Nephron (organoid): ENCODE results near the gene PDK1.

Experiments used
- H3K27ac Mint-ChIP-seq, 3 experiments: 2 replicates each; pipeline ENCODE4 v1.8.0; 2020; ENCODE audit warnings: mixed read lengths in 3 of 3, mild to moderate bottlenecking in 2 of 3, moderate library complexity in 1 of 3
- H3K27me3 Mint-ChIP-seq: 2 replicates; pipeline ENCODE4 v1.8.0; 2021; ENCODE audit warnings: low read depth, mild to moderate bottlenecking, moderate library complexity, mixed read lengths
- H3K36me3 Mint-ChIP-seq: 2 replicates; pipeline ENCODE4 v1.8.0; 2020; ENCODE audit warnings: low read depth, mixed read lengths
- H3K4me1 Mint-ChIP-seq: 2 replicates; pipeline ENCODE4 v1.8.0; 2020; ENCODE audit warnings: mixed read lengths
- H3K4me3 Mint-ChIP-seq, 3 experiments: 2 replicates each; pipeline ENCODE4 v1.8.0; 2020; ENCODE audit warnings: mild to moderate bottlenecking in 3 of 3, mixed read lengths in 3 of 3, moderate library complexity in 2 of 3
- H3K9me3 Mint-ChIP-seq: 2 replicates; pipeline ENCODE4 v1.8.0; 2020; ENCODE audit warnings: mixed read lengths
- TF ChIP-seq, protein P1 (sequence below), 3 experiments: fragments of 200-600 bp; sonication (generic); IDR thresholded peaks; one replicate each; pipeline ENCODE4 v1.5.0; 2021; ENCODE audit warnings: antibody characterized with exemption in 3 of 3; ENCODE audit not compliant: unreplicated experiment in 3 of 3

The PDK1 gene

DNA sequence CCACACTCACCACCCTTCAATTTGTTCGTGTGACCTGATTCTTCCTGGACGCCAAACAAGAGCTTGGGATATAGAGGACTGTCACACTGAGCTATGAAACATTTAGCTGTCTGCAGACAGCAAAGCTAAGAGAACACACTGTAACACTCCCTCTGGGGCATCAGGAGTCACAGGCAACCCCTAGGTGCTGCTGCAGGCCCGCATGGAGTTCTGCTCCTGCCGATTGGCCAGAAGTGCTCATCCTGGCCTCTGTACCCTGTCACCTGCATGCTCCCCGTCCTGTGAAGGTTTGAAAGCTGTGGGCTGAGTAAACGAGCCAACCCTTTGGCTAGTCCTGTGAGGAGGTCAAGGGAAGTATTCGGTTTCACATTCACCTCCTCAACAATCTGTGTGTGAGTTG is 73.7 kb downstream of the PDK1 start:
- H3K36me3 Mint-ChIP-seq, result peaks cover 44% of the 10 kb centered on the region
- H3K27me3 Mint-ChIP-seq, result no peaks in the 10 kb centered on the region
- no peak overlapping the region for H3K4me3 Mint-ChIP-seq
- TF ChIP-seq, protein P1, sequence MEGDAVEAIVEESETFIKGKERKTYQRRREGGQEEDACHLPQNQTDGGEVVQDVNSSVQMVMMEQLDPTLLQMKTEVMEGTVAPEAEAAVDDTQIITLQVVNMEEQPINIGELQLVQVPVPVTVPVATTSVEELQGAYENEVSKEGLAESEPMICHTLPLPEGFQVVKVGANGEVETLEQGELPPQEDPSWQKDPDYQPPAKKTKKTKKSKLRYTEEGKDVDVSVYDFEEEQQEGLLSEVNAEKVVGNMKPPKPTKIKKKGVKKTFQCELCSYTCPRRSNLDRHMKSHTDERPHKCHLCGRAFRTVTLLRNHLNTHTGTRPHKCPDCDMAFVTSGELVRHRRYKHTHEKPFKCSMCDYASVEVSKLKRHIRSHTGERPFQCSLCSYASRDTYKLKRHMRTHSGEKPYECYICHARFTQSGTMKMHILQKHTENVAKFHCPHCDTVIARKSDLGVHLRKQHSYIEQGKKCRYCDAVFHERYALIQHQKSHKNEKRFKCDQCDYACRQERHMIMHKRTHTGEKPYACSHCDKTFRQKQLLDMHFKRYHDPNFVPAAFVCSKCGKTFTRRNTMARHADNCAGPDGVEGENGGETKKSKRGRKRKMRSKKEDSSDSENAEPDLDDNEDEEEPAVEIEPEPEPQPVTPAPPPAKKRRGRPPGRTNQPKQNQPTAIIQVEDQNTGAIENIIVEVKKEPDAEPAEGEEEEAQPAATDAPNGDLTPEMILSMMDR (IDR thresholded peaks at IDR 0.05; ENCODE audit: unreplicated experiment in 3 of 3), result no peak
- no peak overlapping the region for H3K27ac Mint-ChIP-seq
- H3K9me3 Mint-ChIP-seq, result peaks cover 6% of the 10 kb centered on the region
- H3K4me1 Mint-ChIP-seq, result peaks cover 9% of the 10 kb centered on the region

DNA sequence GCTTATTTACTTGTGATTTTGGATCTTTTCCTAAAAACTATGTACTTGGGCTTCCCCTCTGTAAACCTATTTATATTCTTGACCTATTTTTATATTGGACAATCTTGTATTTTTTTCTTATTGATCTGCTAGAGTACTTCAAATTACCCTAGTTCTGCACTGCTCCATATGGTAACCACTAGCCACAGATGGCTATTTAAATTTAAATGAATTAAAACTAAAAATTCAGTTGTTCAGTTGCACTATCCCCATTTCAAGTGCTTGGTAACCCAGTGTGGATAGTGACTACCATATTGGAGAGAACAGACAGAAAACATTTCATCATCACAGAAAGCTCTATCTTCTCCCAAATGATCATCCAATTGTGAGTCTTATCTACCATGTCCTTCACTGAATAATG is 74.3 kb downstream of the PDK1 start:
- H3K27ac Mint-ChIP-seq, result no peak overlapping the region
- H3K36me3 Mint-ChIP-seq, result peaks cover 40% of the 10 kb centered on the region

DNA sequence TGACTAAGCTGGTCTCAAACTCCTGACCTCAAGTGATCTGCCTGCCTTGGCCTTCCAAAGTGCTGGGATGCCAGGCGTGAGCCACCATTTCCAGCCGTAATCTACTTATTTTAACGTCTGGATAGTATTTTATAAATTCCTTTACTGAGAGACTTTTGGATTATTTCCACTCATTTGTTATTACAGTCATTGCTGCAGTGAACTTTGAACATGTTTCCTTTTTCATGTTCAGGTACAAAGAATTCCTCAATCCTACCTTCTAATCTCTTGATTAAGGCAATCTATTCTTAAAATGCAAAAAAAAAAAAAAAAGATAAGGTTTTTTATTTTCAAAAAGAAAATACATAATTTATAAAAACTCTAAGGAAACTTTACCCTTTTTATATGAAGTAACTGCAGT is 78.6 kb downstream of the PDK1 start:
- Mint-ChIP-seq H3K27ac (no peak overlapping the region), H3K36me3 (peaks cover 17% of the 10 kb centered on the region), H3K4me3 (no peak overlapping the region), H3K9me3 (no peaks in the 10 kb centered on the region), H3K27me3 (no peaks in the 10 kb centered on the region), H3K4me1 (peaks cover 9% of the 10 kb centered on the region)
- TF ChIP-seq, protein P1 (IDR thresholded peaks at IDR 0.05; ENCODE audit: unreplicated experiment in 3 of 3), result no peak

More for the DNA sequence above, 74.3 kb downstream of the PDK1 start:
- H3K9me3 Mint-ChIP-seq, result peaks cover 4% of the 10 kb centered on the region
- no peak overlapping the region for H3K4me3 Mint-ChIP-seq
- no peaks in the 10 kb centered on the region for H3K27me3 Mint-ChIP-seq
- TF ChIP-seq, protein P1 (IDR thresholded peaks at IDR 0.05; ENCODE audit: unreplicated experiment in 3 of 3), result no peak
- peaks cover 9% of the 10 kb centered on the region for H3K4me1 Mint-ChIP-seq

DNA sequence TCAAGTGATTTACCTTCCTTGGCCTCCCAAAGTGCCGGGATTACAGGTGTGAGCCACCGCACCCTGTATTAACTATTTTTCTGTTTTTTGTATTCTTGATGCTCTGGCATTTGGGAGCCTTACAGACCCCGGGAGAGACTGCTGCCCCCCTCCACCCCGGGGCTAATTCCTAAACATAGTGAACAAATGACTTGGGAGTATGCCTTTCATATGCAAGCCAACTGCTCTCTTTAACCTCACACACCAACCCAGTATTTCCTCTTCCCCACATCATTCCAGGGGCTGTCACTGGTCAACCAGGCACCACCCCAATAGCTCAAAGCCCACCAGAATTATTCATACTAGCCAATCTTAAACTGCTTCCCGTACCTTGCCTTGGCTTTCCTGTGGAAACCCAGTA is 79.7 kb downstream of the PDK1 start:
- peaks cover 9% of the 10 kb centered on the region for H3K4me1 Mint-ChIP-seq
- H3K9me3 Mint-ChIP-seq, result no peaks in the 10 kb centered on the region
- no peak overlapping the region for H3K27ac Mint-ChIP-seq
- H3K36me3 Mint-ChIP-seq, result peaks cover 7% of the 10 kb centered on the region
- H3K4me3 Mint-ChIP-seq, result no peak overlapping the region
- H3K27me3 Mint-ChIP-seq, result no peaks in the 10 kb centered on the region
- TF ChIP-seq, protein P1 (IDR thresholded peaks at IDR 0.05; ENCODE audit: unreplicated experiment in 3 of 3), result no peak

DNA sequence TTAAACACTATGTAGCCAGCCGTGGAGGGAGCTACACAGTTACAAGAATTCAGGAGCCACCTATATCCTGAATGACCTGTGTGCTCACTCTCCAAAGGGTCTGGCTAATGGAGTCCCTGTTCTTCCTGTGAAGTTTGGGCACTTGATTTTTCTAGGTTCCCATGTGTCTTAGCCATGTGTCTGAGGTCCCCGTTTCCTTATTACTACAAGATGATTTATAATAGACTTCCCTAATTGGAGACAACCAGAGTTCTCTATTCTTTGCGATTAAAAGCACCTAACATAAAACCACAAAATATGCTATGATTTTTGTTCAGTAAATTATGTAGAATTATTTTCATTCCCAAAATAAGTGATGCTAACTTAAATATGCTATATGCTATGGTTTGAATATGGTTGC is 83.4 kb downstream of the PDK1 start:
- no peaks in the 10 kb centered on the region for H3K4me1 Mint-ChIP-seq
- no peaks in the 10 kb centered on the region for H3K9me3 Mint-ChIP-seq
- H3K4me3 Mint-ChIP-seq, result no peak overlapping the region
- no peaks in the 10 kb centered on the region for H3K36me3 Mint-ChIP-seq
- no peak overlapping the region for H3K27ac Mint-ChIP-seq
- H3K27me3 Mint-ChIP-seq, result peaks cover 3% of the 10 kb centered on the region
- TF ChIP-seq, protein P1 (IDR thresholded peaks at IDR 0.05; ENCODE audit: unreplicated experiment in 3 of 3), result no peak

DNA sequence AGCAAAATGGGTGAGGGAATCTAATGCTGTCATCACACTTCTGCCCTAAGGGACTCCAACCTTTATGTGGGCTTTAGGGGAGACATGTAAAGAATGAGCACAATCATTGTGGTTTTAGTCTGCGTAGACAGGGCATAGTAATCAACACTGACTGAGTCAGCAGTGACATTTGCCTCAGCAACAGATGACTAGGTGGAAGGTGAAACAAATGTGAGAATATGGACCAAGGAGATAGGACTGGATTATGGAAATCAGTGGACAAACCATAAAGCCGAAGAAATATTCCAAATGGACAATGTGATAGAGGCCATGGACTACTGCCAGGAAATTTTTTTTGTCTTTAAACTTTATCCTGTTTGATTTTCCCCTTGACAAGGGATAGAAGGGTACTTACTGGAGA is 83.9 kb downstream of the PDK1 start:
- Mint-ChIP-seq H3K4me1 (no peaks in the 10 kb centered on the region), H3K27ac (no peak overlapping the region), H3K36me3 (no peaks in the 10 kb centered on the region), H3K4me3 (no peak overlapping the region), H3K27me3 (peaks cover 3% of the 10 kb centered on the region), H3K9me3 (no peaks in the 10 kb centered on the region)
- TF ChIP-seq, protein P1 (IDR thresholded peaks at IDR 0.05; ENCODE audit: unreplicated experiment in 3 of 3), result no peak
